WERI-Rb-1 (cell line): ENCODE results near the gene HAVCR1.

Experiments
- DNase-seq: peaks from one replicate; pipeline ENCODE4 v3.0.0-alpha.2; 2020
- H3K27ac ChIP-seq: fragments of 250-450 bp; sonication (Bioruptor Pico); 2 replicates; pipeline ENCODE4 v1.5.1; 2020; ENCODE audit warnings: mild to moderate bottlenecking, moderate library complexity
- H3K27me3 ChIP-seq: fragments of 250-450 bp; sonication (Bioruptor Pico); 2 replicates; pipeline ENCODE4 v1.5.1; 2021; ENCODE audit warnings: mild to moderate bottlenecking, low read depth, moderate library complexity; ENCODE audit not compliant: insufficient read depth, severe bottlenecking
- H3K36me3 ChIP-seq: fragments of 250-450 bp; sonication (Bioruptor Pico); 2 replicates; pipeline ENCODE4 v1.5.1; 2020; ENCODE audit warnings: mild to moderate bottlenecking, moderate library complexity
- H3K4me3 ChIP-seq: 2 replicates; pipeline ENCODE4 v1.5.1; 2011; ENCODE audit warnings: low read depth, mild to moderate bottlenecking, control low read depth, low read length
- H3K9me3 ChIP-seq: fragments of 250-450 bp; sonication (Bioruptor Pico); 2 replicates; pipeline ENCODE4 v1.5.1; 2021; ENCODE audit warnings: mild to moderate bottlenecking, moderate library complexity; ENCODE audit not compliant: severe bottlenecking
- TF ChIP-seq, protein P1 (sequence below): IDR thresholded peaks from 2 replicates; pipeline ENCODE4 v1.5.1; 2011; ENCODE audit warnings: low read depth, mild to moderate bottlenecking, control low read depth, inconsistent platforms, low read length

Gene HAVCR1

DNA sequence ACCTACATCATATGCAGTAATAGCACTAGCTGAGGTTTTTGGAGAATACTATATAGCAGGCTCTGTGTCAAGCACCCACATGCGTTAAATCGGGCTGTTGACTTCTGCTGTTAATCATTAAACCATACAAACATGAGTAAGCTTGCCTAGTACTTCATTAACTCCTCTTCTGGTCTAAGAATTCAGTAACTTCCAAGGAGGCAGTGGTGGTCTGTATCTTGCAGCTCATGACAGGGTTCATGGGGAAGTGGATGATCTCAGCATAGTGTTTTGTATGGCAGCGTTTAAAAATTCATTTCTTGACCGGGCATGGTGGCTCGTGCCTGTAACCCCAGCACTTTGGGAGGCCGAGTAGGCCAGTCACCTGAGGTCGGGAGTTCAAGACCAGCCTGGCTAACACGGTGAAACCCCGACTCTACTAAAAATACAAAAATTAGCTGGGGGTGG is at the start of gene HAVCR1:
Gene HAVCR1 (minus strand): TSS at position 24 of the 447 bp plus-strand sequence. CDS start 1,173 bp downstream, outside the sequence.
- no peaks in the 10 kb centered on the region for H3K27me3 ChIP-seq
- no peaks in the 10 kb centered on the region for H3K9me3 ChIP-seq
- TF ChIP-seq, protein P1, sequence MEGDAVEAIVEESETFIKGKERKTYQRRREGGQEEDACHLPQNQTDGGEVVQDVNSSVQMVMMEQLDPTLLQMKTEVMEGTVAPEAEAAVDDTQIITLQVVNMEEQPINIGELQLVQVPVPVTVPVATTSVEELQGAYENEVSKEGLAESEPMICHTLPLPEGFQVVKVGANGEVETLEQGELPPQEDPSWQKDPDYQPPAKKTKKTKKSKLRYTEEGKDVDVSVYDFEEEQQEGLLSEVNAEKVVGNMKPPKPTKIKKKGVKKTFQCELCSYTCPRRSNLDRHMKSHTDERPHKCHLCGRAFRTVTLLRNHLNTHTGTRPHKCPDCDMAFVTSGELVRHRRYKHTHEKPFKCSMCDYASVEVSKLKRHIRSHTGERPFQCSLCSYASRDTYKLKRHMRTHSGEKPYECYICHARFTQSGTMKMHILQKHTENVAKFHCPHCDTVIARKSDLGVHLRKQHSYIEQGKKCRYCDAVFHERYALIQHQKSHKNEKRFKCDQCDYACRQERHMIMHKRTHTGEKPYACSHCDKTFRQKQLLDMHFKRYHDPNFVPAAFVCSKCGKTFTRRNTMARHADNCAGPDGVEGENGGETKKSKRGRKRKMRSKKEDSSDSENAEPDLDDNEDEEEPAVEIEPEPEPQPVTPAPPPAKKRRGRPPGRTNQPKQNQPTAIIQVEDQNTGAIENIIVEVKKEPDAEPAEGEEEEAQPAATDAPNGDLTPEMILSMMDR, result no peak
- no peaks in the 10 kb centered on the region for H3K36me3 ChIP-seq
- no peak within 1 kb of the TSS for H3K4me3 ChIP-seq
- no peak for DNase-seq
- H3K27ac ChIP-seq, result peak within 1 kb of the TSS; percentile 70

GRCh38 chr5:157107508-157107907 is 48.6 kb upstream of the HAVCR1 start:
- H3K9me3 ChIP-seq, result no peaks in the 10 kb centered on the region
- TF ChIP-seq, protein P1, result no peak
- H3K27ac ChIP-seq, result no peak overlapping the region
- H3K27me3 ChIP-seq, result no peaks in the 10 kb centered on the region
- no peak for DNase-seq
- no peak overlapping the region for H3K4me3 ChIP-seq
- no peaks in the 10 kb centered on the region for H3K36me3 ChIP-seq

DNA sequence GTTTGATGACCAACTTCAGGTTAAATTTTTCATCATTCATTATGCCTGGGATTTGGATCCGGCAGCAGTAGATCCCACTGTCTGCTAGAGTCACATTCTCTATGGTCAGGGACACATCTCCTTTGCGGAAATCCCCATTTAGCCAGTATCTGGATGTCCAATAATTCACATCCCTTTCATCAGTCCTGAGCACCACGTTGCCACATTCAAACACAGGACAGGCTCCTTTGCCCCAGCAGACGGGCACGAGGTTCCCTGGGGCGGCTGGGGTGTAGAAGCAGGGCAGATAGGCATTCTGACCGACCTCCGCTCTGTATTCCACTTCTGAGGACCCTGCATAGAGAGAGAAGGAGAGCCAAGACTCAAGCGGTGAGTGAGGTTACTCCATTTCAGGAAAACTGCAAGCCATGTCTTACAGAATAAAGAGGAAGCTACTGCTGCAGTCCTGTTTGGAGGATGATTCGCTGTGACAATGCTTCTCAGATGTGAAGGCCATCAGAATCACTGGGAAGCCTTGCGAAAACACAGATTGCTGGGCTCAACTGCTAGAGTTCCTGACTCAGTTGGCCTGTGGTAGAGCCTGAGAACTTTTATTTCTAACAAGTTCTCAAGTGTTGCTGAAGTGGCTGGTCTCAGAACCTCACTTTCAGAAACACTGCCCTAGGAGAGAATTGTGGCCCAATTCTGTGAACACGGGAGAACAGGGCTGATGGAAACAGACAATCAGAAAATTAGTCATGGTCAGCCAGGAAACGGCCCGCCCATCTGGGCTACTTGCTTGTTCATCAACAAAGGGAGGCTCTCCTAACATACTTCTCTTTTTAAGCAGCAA is 47.9 kb upstream of the HAVCR1 start:
- Histone ChIP-seq H3K27ac (no peak overlapping the region), H3K9me3 (no peaks in the 10 kb centered on the region), H3K36me3 (no peaks in the 10 kb centered on the region), H3K4me3 (no peak overlapping the region), H3K27me3 (no peaks in the 10 kb centered on the region)
- TF ChIP-seq, protein P1, result no peak
- no peak for DNase-seq

DNA sequence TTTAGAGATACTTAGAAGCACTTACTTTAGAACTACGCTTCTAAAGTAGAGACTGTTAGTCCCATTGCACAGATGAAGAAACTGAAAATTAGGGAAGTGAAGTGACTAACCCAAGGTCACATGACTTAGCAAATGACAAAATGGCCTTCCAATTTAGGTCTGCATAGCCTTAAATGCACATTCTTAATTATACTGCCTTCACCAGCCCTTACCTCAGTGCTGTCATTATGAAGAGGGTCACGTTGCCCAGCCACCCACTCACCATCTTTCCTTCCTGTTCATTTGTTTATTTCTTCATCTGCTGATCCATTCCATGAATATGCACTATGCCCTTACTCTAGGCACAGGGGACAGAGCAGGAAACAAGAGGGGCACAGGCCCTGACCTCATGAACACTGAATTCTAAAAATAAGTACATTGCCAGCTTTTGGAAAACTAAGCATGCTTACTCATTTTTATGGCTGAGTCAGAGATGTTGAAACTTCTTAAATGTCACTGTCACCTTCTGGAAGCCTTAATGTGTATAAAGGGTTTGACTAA is 41.3 kb upstream of the HAVCR1 start:
- H3K36me3 ChIP-seq, result no peaks in the 10 kb centered on the region
- no peaks in the 10 kb centered on the region for H3K9me3 ChIP-seq
- TF ChIP-seq, protein P1, result no peak
- H3K4me3 ChIP-seq, result no peak overlapping the region
- no peak overlapping the region for H3K27ac ChIP-seq
- no peak for DNase-seq
- H3K27me3 ChIP-seq, result no peaks in the 10 kb centered on the region

- no peak overlapping the region for H3K4me3 ChIP-seq
- H3K36me3 ChIP-seq, result no peaks in the 10 kb centered on the region
- H3K27ac ChIP-seq, result no peak overlapping the region
- no peaks in the 10 kb centered on the region for H3K27me3 ChIP-seq
- TF ChIP-seq, protein P1, result no peak
- no peaks in the 10 kb centered on the region for H3K9me3 ChIP-seq
- no peak for DNase-seq
Measured at GRCh38 chr5:157088342-157088990, 29.6 kb upstream of the HAVCR1 start.
